ENCODE data around the gene CLDN24. TPM values are rescaled to one million over a fixed set of nuclear protein-coding genes. Genes with fewer than 3 reads are reported as not detected.

The CLDN24 gene
- total and polyA plus RNA-seq, 2 experiments from 2014 or later, result 0.94 TPM; not detected in 1

- no peaks in the 10 kb centered on the region for H3K9me2 ChIP-seq (replicated peaks; ENCODE audit: insufficient read depth)
- no peak overlapping the region for H3K4me2 ChIP-seq
- TF ChIP-seq CTCF (IDR thresholded peaks at IDR 0.05; ENCODE audit: poor library complexity) (no peak), EZH2 (IDR thresholded peaks at IDR 0.05; ENCODE audit: borderline replicate concordance) (no peak), EZH2phosphoT487 (IDR thresholded peaks at IDR 0.05; ENCODE audit: low read depth, severe bottlenecking, unreplicated experiment) (no peak)
- no peaks in the 10 kb centered on the region for H3K36me3 ChIP-seq (replicated peaks; ENCODE audit: insufficient read depth, low read depth)
- DNase-seq (ENCODE audit: low spot score), result no peak
- no peak overlapping the region for H3K4me3 ChIP-seq
- H3K27me3 ChIP-seq, result no peaks in the 10 kb centered on the region
- 98% methylated on average over 7 of the region's 7 CpGs for WGBS (ENCODE audit: low lambda C conversion rate, missing lambda C conversion rate)
- no peak overlapping the region for H2AFZ ChIP-seq
- H3K27ac ChIP-seq, result no peak overlapping the region
- no peaks in the 10 kb centered on the region for H3K4me1 ChIP-seq (ENCODE audit: insufficient read depth)
- H3K79me2 ChIP-seq, result no peaks in the 10 kb centered on the region
- H4K20me1 ChIP-seq (ENCODE audit: insufficient read depth, poor library complexity, severe bottlenecking), result no peaks in the 10 kb centered on the region
- no peaks in the 10 kb centered on the region for H3K9me3 ChIP-seq (ENCODE audit: low read depth)
Observed at GRCh38 chr4:183343730-183344129, 21.5 kb upstream of the CLDN24 start.

- no peaks in the 10 kb centered on the region for H3K4me1 ChIP-seq (ENCODE audit: insufficient read depth)
- TF ChIP-seq EZH2 (IDR thresholded peaks at IDR 0.05; ENCODE audit: borderline replicate concordance), result no peak
- TF ChIP-seq CTCF (IDR thresholded peaks at IDR 0.05; ENCODE audit: poor library complexity), result no peak
- no peak for TF ChIP-seq EZH2phosphoT487 (IDR thresholded peaks at IDR 0.05; ENCODE audit: low read depth, severe bottlenecking, unreplicated experiment)
- no peak overlapping the region for H2AFZ ChIP-seq
- no peak overlapping the region for H3K4me3 ChIP-seq
- no peaks in the 10 kb centered on the region for H3K9me3 ChIP-seq (ENCODE audit: low read depth)
- H3K27ac ChIP-seq, result no peak overlapping the region
- H3K36me3 ChIP-seq (replicated peaks; ENCODE audit: insufficient read depth, low read depth), result no peaks in the 10 kb centered on the region
- no peaks in the 10 kb centered on the region for H3K27me3 ChIP-seq
- no peaks in the 10 kb centered on the region for H4K20me1 ChIP-seq (ENCODE audit: insufficient read depth, poor library complexity, severe bottlenecking)
- no peaks in the 10 kb centered on the region for H3K79me2 ChIP-seq
- 94% methylated on average over 15 of the region's 40 CpGs for WGBS (ENCODE audit: low lambda C conversion rate, missing lambda C conversion rate)
- no peak overlapping the region for H3K4me2 ChIP-seq
- no peaks in the 10 kb centered on the region for H3K9me2 ChIP-seq (replicated peaks; ENCODE audit: insufficient read depth)
- no peak for DNase-seq (ENCODE audit: low spot score)
Observed at GRCh38 chr4:183342541-183343533, 20.6 kb upstream of the CLDN24 start.

- Histone ChIP-seq H2AFZ (no peak overlapping the region), H3K9me2 (replicated peaks; ENCODE audit: insufficient read depth) (no peaks in the 10 kb centered on the region), H3K4me2 (no peak overlapping the region), H3K27ac (no peak overlapping the region), H4K20me1 (ENCODE audit: insufficient read depth, poor library complexity, severe bottlenecking) (no peaks in the 10 kb centered on the region), H3K27me3 (no peaks in the 10 kb centered on the region), H3K36me3 (replicated peaks; ENCODE audit: insufficient read depth, low read depth) (no peaks in the 10 kb centered on the region), H3K9me3 (ENCODE audit: low read depth) (no peaks in the 10 kb centered on the region), H3K4me3 (no peak overlapping the region), H3K79me2 (no peaks in the 10 kb centered on the region), H3K4me1 (ENCODE audit: insufficient read depth) (peaks cover 3% of the 10 kb centered on the region)
- TF ChIP-seq EZH2phosphoT487 (IDR thresholded peaks at IDR 0.05; ENCODE audit: low read depth, severe bottlenecking, unreplicated experiment), result no peak
- TF ChIP-seq EZH2 (IDR thresholded peaks at IDR 0.05; ENCODE audit: borderline replicate concordance), result no peak
- no peak for TF ChIP-seq CTCF (IDR thresholded peaks at IDR 0.05; ENCODE audit: poor library complexity)
- DNase-seq (ENCODE audit: low spot score), result no peak
- 90% methylated on average over 7 of the region's 7 CpGs for WGBS (ENCODE audit: low lambda C conversion rate, missing lambda C conversion rate)
Observed at GRCh38 chr4:183337833-183338232, 15.6 kb upstream of the CLDN24 start.
